Colon (tissue), 2 donors: Measurements from ENCODE around the gene CD6.
"Not testable (repeated sequence)": the region's sequence is repeated elsewhere in the genome, so short reads cannot be mapped to it uniquely, and the experiment has no call there.

Experiments
- FAIRE-seq: peaks from 2 replicates; lab custom pipeline; 2012; peaks lifted over from hg19 to GRCh38; lab: Jason Lieb, UNC
- donor health status: control.
- donor health status: control.

Gene CD6

DNA sequence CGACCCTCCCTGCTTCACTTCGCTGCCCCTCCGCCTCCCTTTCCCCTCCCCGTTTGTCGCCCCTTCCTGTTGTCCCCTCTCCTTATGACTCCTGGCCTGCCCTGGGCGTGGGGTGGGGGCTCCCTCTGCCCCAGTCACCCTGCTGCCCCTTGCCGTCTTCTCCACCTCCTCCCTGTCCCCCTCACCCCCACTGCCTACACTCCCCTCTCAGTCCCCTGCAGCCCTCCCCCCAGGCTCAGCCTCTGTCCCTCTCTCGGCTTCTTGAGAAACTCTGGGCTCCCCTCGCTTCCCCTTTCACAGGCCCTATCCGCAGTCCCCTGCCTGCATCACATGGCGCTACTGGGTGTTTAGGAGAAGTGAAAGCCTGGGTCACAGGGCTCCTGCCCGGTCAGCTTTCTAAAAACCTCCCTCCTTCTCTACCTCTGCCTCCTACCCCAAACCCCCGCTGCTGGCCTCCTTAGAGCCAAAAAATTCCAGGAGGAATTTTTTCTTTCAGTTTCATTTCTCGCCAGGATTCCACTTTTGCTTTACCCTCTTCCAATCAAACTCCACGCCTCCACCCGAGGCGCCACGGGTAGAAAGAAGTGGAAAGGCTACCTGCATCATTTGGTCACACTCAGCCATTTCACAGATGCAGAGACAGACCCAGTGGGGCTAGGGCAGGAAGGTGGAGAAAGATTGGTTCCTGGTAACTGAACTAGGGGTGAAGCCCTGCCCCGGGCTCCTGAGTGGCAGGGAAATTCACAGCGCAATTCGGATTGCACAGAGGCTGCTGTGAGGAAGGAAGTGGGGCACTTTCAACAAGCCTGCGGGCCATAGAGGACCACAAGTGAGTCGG, 19.4 kb upstream of the CD6 start, which contains the start of gene SLC15A3:
Gene SLC15A3, minus strand, starts transcription at position 273 of the 838 bp plus-strand sequence. CDS start 625 bp downstream, outside the sequence.
- FAIRE-seq: no peak

DNA sequence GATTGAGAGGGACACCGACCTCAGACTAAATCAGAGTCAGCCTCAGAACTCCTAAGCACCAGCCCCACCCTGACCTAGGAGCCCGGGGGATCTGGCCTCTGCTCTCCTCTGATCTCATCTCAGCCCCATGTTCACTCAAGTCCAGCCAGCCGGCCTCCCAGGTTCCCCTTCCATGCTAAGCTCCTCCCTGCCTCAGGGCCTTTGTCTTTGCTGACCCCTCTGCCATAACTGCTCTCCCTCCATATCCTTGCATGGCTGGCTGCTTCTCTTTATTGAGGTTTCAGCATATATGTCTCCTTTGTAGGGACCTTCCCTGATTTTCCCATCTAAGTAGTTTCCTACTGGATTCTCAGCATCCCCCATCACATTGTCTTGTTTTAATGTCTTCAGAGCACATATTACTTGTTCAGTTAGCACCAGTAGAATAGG, 18.7 kb upstream of the CD6 start:
- FAIRE-seq: no peak

DNA sequence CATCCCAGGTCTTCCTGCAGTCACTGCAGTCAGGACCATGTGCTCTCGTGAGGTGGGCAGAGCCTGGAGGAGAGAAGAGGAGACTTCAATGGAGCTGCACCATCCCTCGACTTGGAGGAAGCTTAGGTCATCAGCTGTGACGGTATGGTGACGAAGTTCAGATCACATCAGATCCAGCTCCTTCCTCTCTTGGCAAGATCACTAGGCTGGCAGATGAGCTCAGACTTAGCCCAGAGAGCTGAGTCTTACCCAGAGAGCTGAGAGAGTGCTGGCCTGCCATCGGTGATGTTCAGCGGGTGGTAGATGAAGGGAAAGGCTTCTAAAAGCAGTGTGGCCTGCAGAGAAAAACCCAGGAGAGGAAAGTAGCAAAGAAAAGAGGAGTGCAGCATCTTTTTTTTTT, 17.7 kb upstream of the CD6 start:
- FAIRE-seq: no peak

DNA sequence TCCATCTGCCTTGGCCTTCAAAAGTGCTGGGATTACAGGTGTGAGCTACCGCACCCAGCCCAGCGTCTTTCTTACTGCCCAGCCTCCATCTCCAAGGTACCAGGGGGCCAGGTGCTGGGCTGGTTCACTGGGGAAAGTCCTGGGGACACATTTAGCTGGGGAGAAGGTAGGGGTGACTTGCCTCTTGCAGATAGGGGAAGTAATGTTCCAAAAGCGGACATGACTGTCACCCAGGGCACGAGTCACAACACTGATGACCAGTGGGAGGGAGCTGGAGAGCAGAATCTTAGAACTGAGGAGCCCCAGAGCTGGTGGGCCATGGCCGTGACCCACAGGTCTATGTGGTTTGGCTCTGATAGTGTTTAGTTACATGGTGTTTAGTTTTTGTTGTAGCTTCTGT, 17.1 kb upstream of the CD6 start:
- FAIRE-seq: no peak

DNA sequence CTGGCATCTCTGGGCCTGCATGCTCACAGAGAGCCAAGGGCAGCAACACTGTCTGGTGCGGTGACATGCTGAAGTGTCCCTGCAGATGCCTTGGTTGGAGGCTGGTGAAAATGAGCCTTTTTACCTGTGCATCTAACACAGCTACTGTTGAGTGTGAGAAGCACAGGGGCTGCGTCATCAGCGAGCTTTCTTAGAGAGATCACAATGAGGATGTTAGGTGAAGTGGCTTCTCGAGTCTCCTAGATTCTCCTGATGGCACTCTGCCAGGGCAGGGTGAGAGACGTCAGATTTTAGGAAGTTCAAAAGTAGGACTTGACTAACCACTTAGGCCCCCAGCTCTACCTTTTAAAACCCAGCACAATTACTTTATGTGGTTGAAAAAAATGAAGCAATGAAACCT, 15.9 kb upstream of the CD6 start:
- FAIRE-seq: no peak

DNA sequence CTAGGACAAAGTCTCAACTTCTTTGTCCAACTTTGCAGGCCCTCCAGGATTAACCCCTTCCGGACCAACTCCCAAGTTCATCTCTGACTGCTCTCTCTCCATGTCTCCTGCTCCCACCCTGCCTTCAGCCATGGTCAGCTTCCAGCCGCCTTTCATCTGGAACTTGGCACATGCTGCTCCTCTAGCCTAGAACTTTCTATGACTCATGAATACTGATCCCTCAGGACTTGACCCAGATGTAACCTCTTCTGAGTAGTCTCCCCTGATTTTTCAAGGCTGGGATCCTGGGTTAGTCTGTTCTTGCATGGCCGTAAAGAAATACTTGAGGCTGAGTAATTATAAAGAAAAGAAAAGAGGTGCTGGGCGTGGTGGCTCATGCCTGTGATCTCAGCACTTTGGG, 14.3 kb upstream of the CD6 start:
- FAIRE-seq: no peak

DNA sequence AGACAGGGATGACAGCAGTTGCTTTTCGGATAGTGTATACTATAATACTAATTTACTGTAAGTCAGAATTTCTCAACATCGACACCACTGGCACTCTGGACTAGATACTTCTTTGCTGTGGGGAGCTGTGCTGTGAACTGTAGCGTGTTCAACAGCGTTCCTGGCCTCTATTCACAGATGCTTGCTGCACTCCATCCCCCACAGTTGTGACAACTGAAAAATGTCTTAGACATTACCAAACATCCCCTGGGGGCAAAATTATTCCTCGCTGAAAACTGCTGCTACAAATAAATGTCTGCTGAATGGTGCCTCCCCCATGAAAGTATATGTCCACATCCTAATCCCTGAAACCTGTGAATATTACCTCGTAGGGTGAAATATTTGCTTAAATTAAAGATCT, 12.0 kb upstream of the CD6 start:
- no peak for FAIRE-seq

DNA sequence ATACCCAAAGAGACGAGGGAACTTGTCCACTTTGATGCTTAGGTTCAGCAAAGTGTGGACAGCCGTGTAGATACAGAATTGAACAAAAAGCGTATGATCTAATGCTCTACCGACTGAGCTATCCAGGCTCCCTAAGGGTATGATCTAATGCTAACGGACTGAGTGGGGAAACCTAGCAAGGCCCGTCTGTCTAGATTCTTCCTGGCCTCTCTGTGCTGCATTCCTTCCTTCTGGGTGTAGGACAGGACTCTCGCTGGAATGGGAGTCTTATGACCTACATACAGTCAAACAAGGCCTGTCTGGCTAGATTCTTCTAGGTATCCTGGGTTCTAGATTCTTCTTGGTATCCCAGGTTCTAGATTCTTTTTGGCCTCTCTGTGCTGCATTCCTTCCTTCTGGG, 11.1 kb upstream of the CD6 start:
- FAIRE-seq: no peak

DNA sequence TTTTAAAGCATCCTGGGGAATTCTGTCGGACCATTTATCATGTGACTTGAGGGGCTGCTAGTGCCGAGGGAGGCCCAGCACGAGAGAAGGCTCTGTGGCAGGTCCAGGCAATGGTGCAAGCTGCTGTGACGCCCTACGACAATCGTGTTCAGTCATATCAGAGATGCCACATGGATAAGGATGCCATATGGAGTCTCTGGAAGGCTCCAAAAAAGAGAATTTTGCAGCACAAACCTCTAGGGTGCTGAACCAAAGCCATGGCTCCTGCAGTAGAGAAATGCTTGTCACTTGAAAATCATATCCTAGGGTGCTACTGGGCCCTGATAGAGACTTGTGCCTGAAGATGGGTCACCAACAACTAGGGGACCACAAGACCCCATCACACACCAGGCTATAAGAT, 6.7 kb upstream of the CD6 start:
- no peak for FAIRE-seq

DNA sequence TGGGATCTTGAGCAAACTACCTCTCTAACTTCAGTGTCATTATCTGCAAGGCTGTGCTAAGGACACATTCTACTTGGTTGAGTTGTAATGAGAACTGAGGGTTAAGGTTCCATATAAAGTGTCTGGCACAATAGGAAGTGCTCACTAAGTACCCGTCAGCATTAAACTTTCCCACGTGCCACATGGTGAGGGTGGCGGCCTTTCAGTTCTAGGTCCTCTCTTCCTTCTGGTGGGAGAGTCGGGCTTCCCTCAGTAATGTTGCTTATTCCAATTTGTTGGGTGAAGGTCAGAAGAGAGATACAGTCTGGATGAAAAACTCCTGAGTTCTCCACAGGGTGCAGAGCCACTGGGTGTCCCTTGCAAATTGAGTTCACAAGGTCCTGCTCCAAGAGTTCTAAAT, 4.6 kb upstream of the CD6 start:
- FAIRE-seq: no peak

DNA sequence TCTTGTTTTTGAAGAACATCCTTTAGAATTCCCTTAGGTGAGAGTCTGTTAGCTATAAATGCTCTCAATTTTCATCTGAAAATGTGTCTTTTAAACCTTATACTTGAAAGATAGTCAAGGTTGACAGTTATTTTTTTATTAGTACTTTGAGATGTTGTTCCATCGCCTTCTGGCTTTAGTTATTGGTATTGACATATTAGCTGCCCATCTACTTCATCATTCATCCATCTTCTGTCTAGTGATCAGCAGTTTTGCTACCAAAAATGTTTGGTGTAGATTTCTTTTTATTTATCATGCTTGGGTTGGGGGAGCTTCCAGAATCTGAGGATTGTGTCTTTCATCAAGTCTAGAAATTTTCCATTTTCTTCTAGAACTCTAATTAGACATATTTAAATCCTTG, 3.3 kb upstream of the CD6 start:
- FAIRE-seq: no peak

DNA sequence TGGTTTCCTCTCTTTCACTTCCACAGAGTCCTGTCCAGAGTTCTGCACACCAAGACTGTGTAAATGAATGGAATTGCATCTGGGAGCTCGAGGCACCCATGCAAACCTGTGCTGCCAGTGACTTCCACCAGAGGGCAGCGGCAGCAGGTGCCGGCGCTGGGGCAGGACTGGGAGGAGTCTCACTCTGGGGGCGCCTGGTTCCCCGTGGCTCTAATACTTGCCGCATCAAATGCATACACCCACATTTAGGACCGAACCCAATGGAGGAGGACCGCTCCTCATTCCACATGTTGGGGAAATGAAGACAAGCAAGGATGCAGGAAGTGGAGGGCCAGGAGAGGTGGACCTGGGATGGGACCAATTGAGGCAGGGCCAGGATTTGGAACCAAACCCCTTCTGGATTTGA, 1.1 kb upstream of the CD6 start:
- FAIRE-seq: no peak

DNA sequence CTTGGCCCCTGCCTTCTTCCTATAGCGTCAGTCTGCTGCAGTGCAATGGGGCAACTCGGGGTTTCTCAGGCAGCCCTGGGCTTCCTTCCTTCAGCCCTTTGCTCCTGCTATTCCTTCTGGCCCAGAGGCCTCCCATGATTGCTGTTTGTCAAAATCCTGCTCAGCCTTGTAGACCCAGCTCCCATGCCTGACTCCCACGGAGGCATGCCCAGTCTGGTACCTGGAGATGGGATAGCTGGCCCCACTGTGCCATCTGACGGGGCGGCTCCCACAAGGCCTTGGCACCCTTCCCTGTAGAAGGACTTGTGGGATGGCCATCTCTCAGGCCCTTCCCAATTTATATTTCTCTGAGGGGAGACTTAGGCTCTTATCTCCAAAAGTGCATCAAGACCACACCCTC, 590 bp upstream of the CD6 start:
- no peak for FAIRE-seq

DNA sequence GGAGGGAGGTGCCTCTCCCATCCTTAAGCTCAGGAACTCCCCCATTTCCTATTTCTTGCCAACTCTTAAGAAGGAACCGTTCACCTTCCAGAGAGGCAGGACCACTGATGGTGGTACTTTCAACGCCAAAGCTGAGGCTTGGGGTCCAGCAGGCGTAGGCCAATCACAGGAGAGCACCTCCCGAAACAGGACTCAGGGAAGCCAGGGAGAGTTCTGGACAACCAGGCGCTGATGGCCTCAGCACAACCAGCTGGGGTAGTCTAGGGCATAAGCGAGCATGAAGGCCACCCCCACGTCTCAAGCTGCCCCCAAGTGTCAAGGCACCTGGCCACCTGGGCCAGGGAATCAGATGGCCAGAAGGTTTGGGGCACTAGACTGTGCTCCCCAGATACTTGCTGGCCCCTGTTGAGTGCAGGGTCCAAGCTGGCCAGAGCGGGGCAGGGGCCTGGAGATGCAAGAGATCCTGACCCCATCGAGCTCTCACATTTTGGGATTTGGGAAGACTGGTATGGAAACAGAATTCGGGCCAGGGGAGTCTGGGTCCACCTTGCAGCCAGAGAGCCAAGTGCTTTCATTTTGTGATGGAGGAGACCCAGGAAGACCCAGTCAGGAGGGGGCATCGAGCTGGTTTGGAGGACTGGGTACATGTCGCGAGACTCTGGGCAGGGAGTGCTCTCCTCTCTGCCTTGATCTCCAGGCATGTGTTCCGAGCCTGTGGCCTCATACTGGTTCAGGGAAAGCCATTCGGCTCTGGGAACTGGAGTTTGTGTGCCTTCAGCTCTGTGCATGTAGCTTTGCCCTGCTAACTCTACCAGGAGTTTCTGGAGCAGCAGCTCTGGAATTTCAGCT, 926 bp downstream of the CD6 start:
- FAIRE-seq: no peak

DNA sequence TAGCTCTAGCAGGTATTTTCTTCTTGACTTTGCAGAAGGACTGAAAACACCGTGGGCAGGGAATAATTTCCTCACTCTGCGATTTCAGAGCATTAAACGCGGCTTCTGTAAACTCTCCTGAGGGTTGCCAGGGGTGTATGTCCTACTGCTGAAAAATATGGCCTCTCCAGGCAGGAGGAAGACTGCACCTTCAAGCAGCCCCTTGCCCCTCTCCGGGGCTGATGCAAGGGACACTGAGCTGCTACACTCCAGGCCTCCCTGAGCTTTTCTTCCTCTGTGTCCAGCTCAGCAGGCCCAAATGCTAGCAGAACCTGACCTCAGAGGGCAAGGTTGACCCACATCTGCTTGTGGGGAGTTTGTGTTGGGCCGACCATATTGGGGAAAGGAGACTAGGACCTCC, 2.2 kb downstream of the CD6 start:
- FAIRE-seq: no peak

DNA sequence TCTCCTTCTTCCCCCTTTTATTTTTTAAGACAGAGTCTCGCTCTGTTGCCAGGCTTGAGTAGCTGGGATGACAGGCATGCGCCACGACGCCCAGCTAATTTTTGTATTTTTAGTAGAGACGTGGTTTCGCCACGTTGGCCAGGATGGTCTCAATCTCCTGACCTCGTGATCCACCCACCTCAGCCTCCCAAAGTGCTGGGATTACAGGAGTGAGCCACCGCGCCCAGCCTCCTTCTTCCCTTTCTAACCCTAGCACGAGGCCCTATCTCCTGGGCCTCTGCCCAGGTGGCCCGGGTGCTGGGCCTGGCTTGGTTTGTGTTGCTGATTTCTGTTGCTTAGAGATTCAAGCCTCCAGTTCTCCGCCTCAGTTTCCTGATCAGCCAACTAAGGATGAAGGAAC, 2.8 kb downstream of the CD6 start:
- not testable (repeated sequence) for FAIRE-seq

DNA sequence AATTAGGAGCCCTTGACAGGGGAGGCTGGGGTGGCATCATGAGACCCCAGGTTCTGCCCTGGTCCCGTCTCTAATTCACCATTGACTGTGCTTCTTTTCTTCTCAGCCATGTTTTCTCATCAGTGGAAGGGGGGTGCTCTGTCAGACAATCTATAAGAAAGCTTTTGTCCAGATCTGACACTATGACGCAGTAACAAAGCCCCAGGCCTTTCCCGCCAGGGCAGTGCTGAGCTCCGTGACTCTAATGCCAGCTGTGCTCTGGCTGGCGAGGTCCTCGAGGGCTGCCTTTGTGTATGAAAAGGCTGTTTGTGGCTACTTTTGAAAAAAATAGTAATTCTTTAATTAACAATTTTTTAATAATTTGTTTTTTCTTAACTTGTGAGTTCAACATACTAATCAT, 3.2 kb downstream of the CD6 start:
- FAIRE-seq: no peak

DNA sequence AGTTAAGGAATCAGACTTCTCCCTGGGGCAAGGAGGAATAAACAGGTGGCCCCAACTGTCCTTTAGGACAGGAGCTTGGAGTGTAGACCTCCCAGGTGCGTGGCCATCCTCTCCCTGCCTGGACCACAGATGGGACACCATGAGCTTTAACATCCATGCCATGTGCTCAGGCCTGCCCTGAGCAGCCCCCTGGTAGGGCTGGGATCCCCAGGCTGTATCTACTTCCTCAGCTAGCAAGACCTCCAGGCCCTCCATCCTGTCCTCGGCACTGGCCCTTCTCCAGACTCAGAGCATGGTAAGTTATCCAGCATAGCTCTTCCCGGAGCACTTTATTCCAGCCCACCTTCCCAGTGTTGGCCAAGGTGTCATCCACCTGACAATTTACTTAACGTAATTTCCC, 5.7 kb downstream of the CD6 start:
- no peak for FAIRE-seq

DNA sequence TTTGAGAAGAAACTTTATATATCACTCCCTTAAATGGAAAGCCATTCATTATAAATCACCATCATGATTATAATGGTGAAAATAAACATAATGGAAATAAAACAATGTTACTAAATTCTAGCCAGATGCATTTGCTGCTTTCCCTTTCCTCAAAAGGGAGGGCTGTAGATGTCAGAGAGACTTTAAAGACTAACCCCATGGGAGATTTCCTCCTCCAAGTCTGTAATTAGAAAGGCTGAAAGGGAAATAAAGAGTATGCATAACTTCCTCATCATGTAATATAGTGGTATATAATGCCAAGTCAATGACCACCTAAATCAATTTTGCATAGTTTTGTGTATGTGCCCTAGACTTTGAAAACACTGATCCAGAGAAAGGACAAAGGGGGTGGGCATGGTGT, 6.4 kb downstream of the CD6 start:
- FAIRE-seq: no peak

DNA sequence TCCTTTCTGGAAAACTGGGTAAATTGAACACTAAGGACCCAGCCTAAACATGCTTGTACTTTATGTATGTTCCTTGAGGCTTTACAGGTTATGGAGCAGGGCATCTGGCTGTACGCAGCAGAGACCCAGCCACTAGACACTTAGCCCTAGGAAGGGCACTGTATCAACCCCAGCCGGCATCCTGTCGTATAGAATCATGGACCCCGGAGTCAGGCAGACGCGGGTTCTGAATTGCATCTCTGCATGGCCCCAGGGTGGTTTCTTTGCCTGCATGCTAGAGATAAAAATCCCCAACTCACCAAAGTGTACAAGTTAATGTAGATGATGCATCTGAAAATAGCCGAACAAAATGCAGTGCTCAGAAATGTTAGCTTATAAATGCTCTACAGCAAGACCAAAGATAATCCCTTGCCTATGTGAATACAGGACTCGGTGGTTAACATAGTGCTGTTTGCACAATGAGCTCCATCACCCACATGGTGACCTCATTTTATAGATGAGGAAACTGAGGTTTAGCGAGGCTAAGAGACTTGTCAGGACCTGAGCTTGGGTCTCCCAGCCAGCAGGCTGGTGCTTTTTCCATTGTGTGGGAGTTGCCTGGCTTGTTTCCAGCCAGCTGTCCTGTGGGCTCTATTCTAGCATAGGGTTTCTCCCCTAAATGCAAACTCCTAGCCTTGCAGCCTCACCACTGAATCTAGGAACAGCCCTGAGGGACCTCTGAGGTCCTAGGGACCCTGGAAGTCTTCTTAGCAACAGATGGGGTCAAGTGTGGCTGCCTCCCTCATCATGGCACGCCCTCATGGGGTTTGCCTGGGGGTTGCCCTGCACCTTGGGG, 7.3 kb downstream of the CD6 start:
- FAIRE-seq: no peak

DNA sequence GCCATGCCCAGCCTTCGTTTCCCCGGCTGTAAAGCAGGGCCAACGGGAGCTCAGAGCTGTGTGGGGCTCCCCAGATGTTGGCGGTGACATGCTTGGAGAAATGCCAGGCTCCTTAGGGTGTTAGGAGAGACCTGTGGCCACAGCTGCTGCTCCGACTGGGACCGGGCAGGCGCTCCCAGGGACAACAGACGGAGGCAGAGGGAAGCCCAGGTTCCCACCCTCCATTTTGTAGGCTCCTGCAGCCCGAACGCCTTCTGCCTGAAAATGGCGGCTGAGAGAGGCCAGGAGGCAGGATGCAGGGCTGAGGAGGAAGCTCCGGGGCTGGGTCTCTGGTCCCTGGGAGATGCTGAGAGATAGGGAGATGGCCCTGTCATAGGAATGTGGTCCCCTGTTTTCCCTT, 10.0 kb downstream of the CD6 start:
- no peak for FAIRE-seq

DNA sequence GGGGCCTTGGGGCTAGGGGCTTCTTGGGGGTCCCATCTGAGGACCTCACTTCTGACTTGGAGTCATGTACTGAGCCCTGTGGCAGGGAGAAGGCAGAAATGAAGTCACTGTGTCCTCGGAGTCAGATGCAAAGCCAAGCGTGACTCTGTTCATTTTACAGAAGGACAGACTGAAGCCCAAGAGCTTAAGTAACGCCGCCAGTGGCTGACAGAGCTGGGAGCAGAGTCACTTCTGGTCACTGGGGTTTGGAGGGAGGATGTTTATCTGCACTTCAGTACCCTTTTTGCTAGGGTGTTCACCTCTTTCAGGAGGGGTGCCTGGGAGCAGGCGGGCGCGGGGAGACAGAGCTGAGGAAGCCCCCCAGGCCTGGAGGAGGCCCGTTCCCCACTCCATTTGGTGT, 10.7 kb downstream of the CD6 start:
- FAIRE-seq: no peak

DNA sequence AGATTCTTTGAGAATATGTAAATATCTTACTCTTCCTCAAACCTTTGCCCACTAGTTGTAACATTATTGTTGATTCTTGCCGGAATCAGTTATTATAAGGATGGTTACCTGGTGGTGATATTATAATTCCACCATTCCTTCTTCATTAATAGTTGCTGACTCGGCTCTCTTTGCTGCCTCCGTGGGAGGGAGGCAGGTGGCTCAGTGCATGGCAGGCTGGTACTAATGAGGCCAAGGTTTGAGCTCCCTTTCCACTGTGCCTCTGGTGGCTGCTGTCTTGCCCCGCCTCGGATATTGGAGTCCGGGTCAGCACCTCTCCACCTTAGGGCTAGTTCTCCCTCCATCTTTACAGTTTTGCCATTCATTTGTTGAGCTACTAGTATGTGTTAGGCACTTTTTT, 12.7 kb downstream of the CD6 start:
- no peak for FAIRE-seq
